SHP77 treated with DMSO at 0.1 percent for 48 hours (cell line): ENCODE data around the gene DMRT3.

ENCODE experiments used
- DNase-seq: peaks from one replicate; lab custom pipeline; 2025; lab: John Stamatoyannopoulos, UW

DMRT3 gene, protein sequence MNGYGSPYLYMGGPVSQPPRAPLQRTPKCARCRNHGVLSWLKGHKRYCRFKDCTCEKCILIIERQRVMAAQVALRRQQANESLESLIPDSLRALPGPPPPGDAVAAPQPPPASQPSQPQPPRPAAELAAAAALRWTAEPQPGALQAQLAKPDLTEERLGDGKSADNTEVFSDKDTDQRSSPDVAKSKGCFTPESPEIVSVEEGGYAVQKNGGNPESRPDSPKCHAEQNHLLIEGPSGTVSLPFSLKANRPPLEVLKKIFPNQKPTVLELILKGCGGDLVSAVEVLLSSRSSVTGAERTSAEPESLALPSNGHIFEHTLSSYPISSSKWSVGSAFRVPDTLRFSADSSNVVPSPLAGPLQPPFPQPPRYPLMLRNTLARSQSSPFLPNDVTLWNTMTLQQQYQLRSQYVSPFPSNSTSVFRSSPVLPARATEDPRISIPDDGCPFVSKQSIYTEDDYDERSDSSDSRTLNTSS

GRCh38 chr9:976258-976942 is at the start of gene DMRT3:
DMRT3 (plus strand) TSS chr9:976655; CDS start chr9:977002, 347 bp downstream.
- DNase-seq: no peak

- no peak for DNase-seq
These were observed 49.5 kb upstream of the DMRT3 start for GRCh38 chr9:926976-927375.

- no peak for DNase-seq
These were observed 48.0 kb upstream of the DMRT3 start for GRCh38 chr9:928363-929042.

DNA sequence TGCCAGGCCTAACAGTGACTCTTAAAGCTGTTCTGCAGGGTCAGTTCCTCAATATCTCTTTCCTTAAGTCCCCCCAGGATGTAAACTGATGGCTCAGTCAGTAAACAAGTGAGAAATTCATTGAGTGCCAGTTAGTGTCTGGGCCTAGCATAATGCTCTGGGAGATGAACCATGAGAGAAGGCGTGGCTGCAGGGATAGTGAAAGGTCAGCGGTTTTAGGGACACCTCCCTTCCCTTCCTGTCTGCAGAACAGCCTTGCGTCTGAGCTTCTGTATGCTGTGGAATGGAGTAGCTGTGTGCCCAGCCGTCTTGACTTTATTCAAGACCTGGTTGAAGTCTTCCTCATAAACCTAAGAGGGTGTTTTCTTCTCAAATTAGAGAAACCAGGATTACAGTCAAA is 46.7 kb upstream of the DMRT3 start:
- DNase-seq: no peak

- no peak for DNase-seq
These were observed 43.1 kb upstream of the DMRT3 start for GRCh38 chr9:933356-933755.

DNA sequence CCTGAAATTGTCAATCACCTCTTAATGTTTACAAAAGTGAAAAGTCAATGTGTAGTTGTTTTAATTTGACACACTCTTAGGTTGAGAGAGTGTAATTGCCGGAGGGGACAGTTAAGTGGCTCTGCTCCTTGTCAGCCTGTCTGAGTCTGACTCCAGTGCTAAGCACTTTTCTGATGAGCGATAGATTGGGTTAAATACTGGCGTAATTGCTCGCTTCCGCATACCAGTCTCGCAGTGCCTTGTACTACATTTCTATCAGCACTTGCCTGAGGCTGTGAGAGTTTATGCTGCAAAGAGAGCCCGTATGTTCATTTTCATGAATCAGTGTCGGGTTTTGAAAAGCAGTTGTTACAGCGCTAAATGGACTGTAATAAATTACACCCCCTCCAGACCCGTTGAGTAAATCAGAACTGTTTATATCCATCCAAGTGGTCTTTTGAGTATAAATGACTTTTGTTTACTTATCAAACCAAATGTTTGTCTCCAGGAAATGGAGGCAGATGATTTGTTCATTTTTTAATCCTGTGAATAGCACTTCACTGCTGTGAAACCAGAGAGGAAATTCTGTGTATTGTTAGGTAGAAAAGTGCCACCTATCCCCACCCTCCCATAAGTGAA is 41.0 kb upstream of the DMRT3 start:
- no peak for DNase-seq

- DNase-seq: no peak
These were observed 33.5 kb upstream of the DMRT3 start for GRCh38 chr9:942805-943580.

GRCh38 chr9:947985-948384 is 28.5 kb upstream of the DMRT3 start:
- DNase-seq: no peak

DNA sequence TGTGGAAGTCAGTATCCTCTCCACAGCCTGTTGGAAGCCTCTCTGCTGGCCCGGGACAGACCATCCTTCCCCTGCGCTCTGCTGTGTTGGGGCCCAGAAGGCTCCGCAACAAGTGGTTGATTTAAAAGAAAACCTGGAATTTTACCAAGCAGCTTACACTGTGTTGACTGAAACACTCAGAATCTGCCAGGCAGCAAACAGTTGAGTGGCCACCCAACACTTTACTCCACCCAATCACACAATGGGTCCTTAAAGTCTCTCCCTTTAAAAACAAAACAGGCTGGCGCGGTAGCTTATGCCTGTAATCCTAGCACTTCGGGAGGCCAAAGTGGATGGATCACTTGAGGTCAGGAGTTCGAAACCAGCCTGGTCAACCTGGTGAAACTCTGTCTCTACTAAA is 28.0 kb upstream of the DMRT3 start:
- DNase-seq: no peak

DNA sequence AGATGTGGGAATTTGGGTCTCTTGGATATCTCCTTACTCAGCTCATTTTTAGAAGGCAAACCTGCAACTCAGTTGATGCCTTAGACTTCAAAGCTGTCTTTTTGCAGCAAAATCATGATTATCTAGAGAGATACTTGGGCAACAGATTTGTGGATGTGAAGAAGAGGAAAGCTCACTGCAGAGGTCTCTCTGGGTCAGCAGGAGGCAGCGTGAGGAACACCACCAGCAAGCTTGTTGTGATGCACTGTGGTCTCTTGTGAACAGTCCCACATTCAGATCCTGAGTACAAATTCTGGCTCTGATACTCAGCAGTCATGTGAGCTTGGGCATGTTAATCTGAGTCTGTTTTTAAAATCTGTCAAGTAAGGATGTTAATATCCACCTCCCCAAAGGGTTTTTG is 26.3 kb upstream of the DMRT3 start:
- DNase-seq: no peak

GRCh38 chr9:952546-952945 is 23.9 kb upstream of the DMRT3 start:
- DNase-seq: no peak

- DNase-seq: no peak
These were observed 17.4 kb upstream of the DMRT3 start for GRCh38 chr9:959105-959504.

GRCh38 chr9:959914-960313 is 16.5 kb upstream of the DMRT3 start:
- no peak for DNase-seq

DNA sequence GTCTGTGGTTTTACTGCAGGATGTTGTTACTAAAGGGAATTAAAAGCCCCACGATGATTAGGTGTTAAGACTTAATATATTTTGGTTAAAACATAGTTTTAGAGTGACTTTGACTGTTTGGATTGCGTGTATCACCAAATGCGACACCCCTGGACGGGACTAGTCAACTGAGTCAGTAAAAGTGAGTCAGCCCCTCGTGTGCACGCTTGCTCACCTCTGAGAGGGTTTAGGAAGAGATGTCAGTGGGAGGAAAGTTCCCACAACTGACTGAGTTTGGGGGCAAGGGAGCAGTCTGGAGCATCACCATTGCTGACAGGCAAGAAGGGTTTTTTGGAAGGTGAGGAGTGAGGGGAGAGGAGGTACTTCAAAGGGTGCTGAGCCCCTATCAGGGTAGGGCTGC is 14.4 kb upstream of the DMRT3 start:
- no peak for DNase-seq

DNA sequence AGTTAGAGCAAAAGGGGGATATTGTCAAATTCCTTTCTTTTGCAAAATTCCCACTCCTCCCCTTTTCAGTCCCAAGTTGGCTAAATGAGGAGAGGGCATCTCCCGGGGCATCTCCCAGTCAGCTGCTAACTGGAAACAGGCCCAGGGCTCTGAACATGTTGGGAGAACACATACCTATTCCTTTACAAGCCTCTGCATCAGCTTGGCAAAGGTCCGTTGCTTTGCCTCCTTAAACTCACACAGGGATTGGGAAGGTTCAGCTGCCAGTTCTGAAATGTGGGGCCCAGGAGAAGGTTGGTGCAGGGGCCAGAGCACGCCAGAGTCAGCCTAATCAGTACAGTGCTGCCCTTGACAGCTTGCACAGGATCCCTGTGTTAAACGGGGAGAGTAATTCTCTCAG is 11.0 kb upstream of the DMRT3 start:
- no peak for DNase-seq

- DNase-seq: no peak
These were observed 9.6 kb upstream of the DMRT3 start for GRCh38 chr9:966870-967269.

DNA sequence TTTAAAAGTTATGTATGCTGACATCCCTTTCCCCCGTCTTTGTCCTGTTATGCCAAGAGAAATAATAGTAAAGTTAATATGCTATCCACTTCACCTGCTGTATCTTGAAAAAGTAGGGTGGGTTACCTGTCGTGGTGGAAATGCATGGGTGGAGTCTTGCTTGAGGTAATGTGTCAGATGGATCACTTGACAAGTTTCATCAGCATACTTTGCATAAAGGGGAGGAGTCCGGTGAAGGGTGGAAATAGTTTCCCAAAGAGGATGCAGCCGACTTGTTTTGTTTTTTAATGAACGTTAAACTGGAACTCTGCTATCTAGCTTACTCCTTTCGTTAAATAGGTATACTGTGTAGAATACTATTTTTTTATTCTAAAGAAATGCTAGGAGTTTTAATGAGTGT is 9.0 kb upstream of the DMRT3 start:
- DNase-seq: no peak

DNA sequence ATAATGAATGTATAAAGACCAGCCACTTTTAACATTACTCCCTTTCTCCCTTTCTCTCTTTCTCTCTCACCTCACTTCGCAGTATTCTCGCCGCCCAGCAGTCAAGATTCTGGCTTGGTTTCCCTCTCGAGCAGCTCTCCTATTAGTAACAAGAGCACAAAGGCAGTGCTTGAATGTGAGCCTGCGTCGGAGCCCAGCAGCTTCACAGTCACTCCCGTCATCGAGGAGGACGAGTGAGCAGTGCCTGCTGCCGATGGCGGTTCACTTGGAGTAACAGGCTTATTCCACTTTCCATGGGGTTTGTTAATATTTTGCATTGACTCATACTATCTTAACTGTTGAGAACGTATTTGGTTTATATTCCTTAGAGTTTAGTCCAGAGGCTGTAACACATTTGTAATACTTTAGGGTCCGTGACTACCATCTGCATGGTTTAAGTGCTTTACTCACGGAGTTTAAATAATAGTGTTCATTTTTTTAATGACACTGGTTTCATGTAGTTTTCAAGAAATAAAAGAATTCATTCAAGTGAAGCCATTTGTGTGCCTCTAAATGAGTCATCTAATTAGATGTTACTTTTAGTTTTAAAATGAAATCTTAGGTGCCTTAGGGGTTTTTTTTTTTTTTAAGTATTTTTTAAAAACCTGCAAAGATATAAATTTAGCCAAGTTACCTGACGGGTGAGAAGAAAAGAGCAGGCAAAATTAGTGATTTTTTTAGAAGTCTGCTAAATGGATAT is 8.4 kb upstream of the DMRT3 start:
- no peak for DNase-seq

- DNase-seq: no peak
These were observed 6.9 kb upstream of the DMRT3 start for GRCh38 chr9:969310-970150.
